Inflammatory macrophage treated with lipopolysaccharide for 1 hour (primary cell): ENCODE data around the gene TMEM63C.
A peak's percentile ranks its signal among the peaks of the same experiment; 100 is the strongest.

Source experiments
- DNase-seq, 2 donors: peaks; one replicate each; pipeline ENCODE4 v3.0.0-alpha.2; 2020 to 2022

Gene TMEM63C

GRCh38 chr14:77281852-77282410 lies 100.3 kb downstream of the TMEM63C start:
- no peak for DNase-seq

DNA sequence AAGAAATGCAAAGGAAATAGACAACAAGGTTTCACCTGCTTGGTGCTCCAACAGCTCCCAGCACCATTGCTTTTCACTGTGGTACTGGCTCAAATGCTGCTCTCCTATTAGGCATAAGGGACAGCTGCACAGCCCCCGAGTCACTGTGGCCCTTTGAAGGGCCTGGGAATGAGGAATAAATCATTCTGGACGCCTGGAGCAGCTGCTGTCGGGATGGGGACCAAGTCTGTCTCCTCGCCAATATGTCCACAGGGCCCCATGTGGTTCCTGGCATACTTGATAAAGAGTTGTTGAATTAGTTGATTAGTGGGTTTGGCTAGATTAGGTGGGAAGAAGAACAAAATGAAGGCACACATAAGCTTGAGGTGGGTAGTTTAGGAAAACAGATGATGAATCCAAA lies 102.5 kb downstream of the TMEM63C start:
- no peak for DNase-seq

DNA sequence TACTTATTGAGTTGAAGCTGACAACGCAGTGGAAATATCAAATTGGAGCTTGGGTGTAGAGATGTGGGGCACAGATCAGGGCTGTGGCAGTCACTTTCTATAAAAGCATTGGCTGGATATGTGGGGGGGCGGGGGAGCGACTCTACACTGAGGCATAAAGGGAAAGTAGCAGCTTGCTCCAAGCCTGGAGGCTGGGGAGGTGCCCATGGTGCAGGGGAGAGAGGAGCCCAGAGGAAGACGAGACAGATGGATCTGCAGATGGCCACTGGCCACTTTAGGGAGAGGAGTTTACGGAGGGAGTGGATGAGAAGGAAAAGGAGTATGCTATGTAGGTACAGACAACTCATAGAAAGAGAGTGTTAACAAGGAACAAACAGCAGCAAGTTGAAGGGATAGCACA lies 102.9 kb downstream of the TMEM63C start:
- no peak for DNase-seq

DNA sequence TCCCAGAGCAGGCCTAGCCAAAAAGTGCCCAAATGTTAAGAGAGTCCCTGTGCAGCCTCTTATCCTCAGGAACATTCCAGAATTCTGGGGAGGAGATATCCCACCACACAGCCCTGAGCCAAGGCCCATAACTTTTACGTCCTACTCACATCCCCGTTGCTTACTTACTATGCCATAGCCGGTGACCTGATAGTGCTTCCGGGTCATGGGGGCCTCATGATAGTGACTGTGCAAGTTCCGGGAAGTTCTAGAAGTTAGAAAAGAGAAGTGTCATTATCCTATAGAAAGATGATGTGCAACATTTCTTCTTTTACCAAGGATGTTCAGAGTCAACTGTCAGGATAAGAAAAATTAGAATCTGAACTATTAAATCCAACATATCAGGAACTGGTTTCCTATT lies 105.0 kb downstream of the TMEM63C start:
- peak; percentile 57 to 63 for DNase-seq

GRCh38 chr14:77290705-77291104 lies 109.1 kb downstream of the TMEM63C start:
- no peak for DNase-seq

- DNase-seq = no peak
These were observed 114.6 kb downstream of the TMEM63C start for GRCh38 chr14:77296155-77296554.

- DNase-seq = no peak
These were observed 115.3 kb downstream of the TMEM63C start for GRCh38 chr14:77296906-77297305.

- no peak for DNase-seq
These were observed 118.2 kb downstream of the TMEM63C start for GRCh38 chr14:77299771-77300170.

DNA sequence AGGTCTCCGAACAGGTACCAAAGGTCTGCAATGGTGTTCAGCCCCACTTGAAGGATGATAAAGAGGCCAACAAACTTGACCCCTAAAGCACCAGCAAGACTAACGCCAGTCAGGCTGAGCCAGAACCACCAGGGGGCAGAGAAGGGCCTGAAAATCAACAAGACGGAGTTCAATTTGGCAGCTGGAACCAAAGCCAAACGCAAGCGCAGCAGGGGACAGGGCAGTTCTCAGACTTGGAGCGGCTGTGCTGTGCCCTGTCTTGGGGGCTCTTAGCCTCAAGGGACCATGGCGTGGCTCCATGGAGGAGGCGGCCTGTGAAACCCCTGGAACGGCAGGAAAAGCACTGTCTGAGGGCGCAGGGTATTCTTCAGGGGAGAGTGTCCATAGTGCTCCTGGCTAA lies 119.5 kb downstream of the TMEM63C start:
- DNase-seq = peak; percentile 59 to 83

- peak in 1 of 2 donors; percentile 47 for DNase-seq
These were observed 121.3 kb downstream of the TMEM63C start for GRCh38 chr14:77302926-77303325.

GRCh38 chr14:77303417-77304156 lies 122.0 kb downstream of the TMEM63C start:
- DNase-seq = peak; percentile 81 to 92

- no peak for DNase-seq
These were observed 124.1 kb downstream of the TMEM63C start for GRCh38 chr14:77305696-77306095.

DNA sequence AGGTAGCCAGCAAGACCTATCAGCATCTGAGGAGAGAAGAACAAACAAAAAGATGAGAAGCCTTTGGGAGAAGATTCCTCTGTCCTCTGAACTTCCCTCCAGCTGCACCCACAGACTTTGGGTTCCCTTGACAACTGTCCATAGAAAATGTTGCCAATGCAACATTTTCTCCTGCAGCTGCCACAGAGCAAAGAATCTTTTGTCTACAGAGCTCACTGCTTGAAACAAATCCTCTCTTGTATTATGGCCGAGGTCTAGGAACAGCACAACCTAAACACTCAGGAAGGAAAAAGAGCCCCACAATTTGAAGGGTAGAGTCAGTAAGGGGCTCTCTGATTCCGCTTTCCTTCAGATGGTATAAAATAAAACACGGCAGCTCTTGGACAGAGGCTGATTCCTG lies 124.8 kb downstream of the TMEM63C start:
- DNase-seq = no peak

DNA sequence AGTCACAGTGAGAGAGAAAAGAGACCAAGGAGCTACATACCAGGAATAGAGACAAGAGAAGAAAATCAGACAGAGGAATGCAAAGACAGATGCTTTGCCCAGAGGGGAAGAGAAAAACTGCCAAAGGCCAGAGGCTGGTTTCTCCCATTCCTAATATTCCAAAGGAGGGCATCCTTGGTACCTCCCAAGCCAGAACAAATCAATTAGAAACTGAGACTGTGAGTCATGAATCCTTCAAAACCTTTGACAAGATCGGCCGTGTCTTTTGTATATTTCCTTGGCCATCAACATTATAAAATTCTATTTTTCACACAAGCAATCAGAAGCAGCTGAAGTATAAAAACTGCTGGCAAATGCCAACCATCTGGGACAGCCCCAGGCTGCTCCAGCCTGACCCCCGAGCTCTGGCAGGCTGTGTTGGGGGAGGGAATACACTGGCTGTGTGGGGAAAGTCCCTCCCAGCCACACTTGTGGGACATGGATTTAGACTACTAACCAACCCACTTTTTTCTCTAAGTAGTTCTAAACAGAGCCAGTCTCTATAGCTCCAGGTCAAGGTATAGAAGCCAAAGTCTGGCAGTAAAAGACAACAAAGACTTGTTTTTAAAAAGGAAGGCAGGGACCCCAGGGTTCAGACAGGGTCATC lies 125.4 kb downstream of the TMEM63C start:
- no peak for DNase-seq
